ENCODE data around the gene LEUTX. TPM values are rescaled to one million over a fixed set of nuclear protein-coding genes. Genes with fewer than 3 reads are reported as not detected.

Gene LEUTX, protein sequence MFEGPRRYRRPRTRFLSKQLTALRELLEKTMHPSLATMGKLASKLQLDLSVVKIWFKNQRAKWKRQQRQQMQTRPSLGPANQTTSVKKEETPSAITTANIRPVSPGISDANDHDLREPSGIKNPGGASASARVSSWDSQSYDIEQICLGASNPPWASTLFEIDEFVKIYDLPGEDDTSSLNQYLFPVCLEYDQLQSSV
- total RNA-seq = not detected
- not detected for polyA plus RNA-seq (2013, experiment 1 of 2)
- not detected for polyA plus RNA-seq (2013, experiment 2 of 2)
- long read RNA-seq, experiment 1 = 0 reads
- long read RNA-seq, experiment 2 = 0 reads
- long read RNA-seq, experiment 3 = 0 reads
- long read RNA-seq, experiment 4 = 0 reads

DNA sequence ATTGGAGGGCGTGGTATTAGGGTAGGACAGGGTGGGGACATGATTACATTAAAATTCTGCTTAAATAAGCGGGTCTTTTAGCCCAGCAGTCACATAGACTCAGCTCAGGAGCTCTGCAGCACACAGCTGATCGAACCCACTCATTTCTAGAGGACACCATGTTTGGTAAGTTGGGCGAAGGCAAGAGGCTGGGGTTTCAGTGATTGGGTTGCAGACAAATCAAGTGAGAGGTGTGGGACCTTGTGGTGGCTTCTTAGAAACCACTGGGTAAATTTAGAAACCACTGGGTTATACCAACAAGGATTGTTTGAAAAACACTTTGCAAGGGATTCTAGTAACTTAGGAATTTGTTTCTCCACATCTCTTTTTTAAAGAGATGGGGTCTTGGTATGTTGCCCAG is at the start of gene LEUTX:
Gene LEUTX, plus strand, starts transcription at position 92 of the 400 bp plus-strand sequence. Its CDS starts 67 bp downstream, at position 159.
- Histone ChIP-seq H3K27ac (ENCODE audit: low read depth, low read length) (no peak within 1 kb of the TSS), H3K36me3 (ENCODE audit: control insufficient read depth, insufficient read depth, low read length) (no peaks in the 10 kb centered on the region), H3K4me1 (ENCODE audit: control insufficient read depth, insufficient read depth, low read length) (no peaks in the 10 kb centered on the region), H3K9me3 (ENCODE audit: control insufficient read depth, low read length) (no peaks in the 10 kb centered on the region), H3K27me3 (ENCODE audit: control insufficient read depth, insufficient read depth, low read length, poor library complexity, severe bottlenecking) (peaks cover 8% of the 10 kb centered on the region), H3K4me3 (ENCODE audit: low read length) (no peak within 1 kb of the TSS), H3K9ac (ENCODE audit: extremely low read depth, low read length, poor library complexity, severe bottlenecking) (no peak within 1 kb of the TSS)
- Mint-ChIP-seq H3K27ac (no peak within 1 kb of the TSS), H3K4me3 (no peak within 1 kb of the TSS), H3K36me3 (ENCODE audit: low read depth) (no peaks in the 10 kb centered on the region), H3K9me3 (no peaks in the 10 kb centered on the region), H3K4me1 (no peaks in the 10 kb centered on the region), H3K27me3 (ENCODE audit: insufficient read depth) (peaks cover 3% of the 10 kb centered on the region)
- TF ChIP-seq, protein P1, sequence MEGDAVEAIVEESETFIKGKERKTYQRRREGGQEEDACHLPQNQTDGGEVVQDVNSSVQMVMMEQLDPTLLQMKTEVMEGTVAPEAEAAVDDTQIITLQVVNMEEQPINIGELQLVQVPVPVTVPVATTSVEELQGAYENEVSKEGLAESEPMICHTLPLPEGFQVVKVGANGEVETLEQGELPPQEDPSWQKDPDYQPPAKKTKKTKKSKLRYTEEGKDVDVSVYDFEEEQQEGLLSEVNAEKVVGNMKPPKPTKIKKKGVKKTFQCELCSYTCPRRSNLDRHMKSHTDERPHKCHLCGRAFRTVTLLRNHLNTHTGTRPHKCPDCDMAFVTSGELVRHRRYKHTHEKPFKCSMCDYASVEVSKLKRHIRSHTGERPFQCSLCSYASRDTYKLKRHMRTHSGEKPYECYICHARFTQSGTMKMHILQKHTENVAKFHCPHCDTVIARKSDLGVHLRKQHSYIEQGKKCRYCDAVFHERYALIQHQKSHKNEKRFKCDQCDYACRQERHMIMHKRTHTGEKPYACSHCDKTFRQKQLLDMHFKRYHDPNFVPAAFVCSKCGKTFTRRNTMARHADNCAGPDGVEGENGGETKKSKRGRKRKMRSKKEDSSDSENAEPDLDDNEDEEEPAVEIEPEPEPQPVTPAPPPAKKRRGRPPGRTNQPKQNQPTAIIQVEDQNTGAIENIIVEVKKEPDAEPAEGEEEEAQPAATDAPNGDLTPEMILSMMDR (conservative IDR thresholded peaks at IDR 0.05) = no peak
- 42 to 76% methylated on average over 2 to 4 of the region's 4 CpGs for WGBS, 2 experiments (ENCODE audit: insufficient coverage in 1 of 2, insufficient read length in 1 of 2)
- no peak for DNase-seq

DNA sequence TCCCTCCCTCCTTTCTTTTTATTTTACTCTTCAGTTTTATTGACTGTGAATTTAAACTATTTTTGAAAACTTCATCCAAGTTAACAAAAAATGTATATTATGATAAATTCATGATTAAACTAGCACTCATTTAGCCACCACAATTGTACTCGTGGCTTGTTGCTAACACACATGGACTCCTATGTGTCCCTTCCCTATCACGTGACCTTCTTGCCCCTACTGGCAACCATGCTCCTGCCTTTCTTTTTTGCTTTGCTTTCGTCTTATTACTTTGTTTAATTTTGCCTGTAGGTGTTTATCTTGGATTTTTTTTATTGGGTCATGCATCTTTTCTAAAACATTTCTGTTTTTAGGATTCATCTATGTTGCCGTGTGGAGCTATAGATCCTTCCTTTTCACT is 49.1 kb upstream of the LEUTX start:
- Histone ChIP-seq H3K27ac (ENCODE audit: low read depth, low read length) (no peak overlapping the region), H3K4me3 (ENCODE audit: low read length) (no peak overlapping the region), H3K9me3 (ENCODE audit: control insufficient read depth, low read length) (no peaks in the 10 kb centered on the region), H3K4me1 (ENCODE audit: control insufficient read depth, insufficient read depth, low read length) (no peaks in the 10 kb centered on the region), H3K27me3 (ENCODE audit: control insufficient read depth, insufficient read depth, low read length, poor library complexity, severe bottlenecking) (peaks cover 31% of the 10 kb centered on the region), H3K36me3 (ENCODE audit: control insufficient read depth, insufficient read depth, low read length) (no peaks in the 10 kb centered on the region), H3K9ac (ENCODE audit: extremely low read depth, low read length, poor library complexity, severe bottlenecking) (no peak overlapping the region)
- WGBS, 2 experiments (ENCODE audit: insufficient coverage in 1 of 2, insufficient read length in 1 of 2) = 60 to 87% methylated on average over 1 to 3 of the region's 4 CpGs
- H3K36me3 Mint-ChIP-seq (ENCODE audit: low read depth) = no peaks in the 10 kb centered on the region
- TF ChIP-seq, protein P1 (conservative IDR thresholded peaks at IDR 0.05) = no peak
- no peak overlapping the region for H3K4me3 Mint-ChIP-seq
- H3K27me3 Mint-ChIP-seq (ENCODE audit: insufficient read depth) = peaks cover 15% of the 10 kb centered on the region
- DNase-seq = no peak
- H3K9me3 Mint-ChIP-seq = no peaks in the 10 kb centered on the region
- no peak overlapping the region for H3K27ac Mint-ChIP-seq
- no peaks in the 10 kb centered on the region for H3K4me1 Mint-ChIP-seq

DNA sequence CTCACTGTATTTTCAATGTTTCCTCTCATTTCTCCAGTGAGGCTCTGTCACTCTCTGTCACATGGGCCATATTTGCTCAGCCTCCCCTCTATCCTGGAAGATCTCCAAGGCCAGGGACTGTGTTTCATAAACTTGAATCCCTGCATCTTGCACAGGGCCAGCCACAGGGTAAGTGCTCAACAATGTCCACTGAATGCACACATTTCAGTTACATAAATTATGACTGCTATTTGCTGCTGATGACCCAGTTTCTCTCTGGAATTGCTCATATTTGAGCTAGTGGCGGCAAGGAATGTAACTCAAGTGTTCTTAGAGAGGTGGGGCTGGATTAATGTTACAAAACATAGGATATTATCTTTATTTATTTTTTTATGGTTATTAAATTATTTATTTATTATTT is 47.0 kb upstream of the LEUTX start:
- H3K9me3 ChIP-seq (ENCODE audit: control insufficient read depth, low read length) = no peaks in the 10 kb centered on the region
- H3K4me3 ChIP-seq (ENCODE audit: low read length) = no peak overlapping the region
- H3K27ac Mint-ChIP-seq = no peak overlapping the region
- TF ChIP-seq, protein P1 (conservative IDR thresholded peaks at IDR 0.05) = no peak
- no peaks in the 10 kb centered on the region for H3K4me1 Mint-ChIP-seq
- H3K4me3 Mint-ChIP-seq = no peak overlapping the region
- WGBS, 2 experiments (ENCODE audit: insufficient coverage in 1 of 2, insufficient read length in 1 of 2) = 86% methylated on average over 1 of the region's 1 CpG; no CpG with 5 or more reads in 1 of the 2 experiments
- H3K36me3 ChIP-seq (ENCODE audit: control insufficient read depth, insufficient read depth, low read length) = no peaks in the 10 kb centered on the region
- no peak overlapping the region for H3K9ac ChIP-seq (ENCODE audit: extremely low read depth, low read length, poor library complexity, severe bottlenecking)
- no peaks in the 10 kb centered on the region for H3K4me1 ChIP-seq (ENCODE audit: control insufficient read depth, insufficient read depth, low read length)
- no peaks in the 10 kb centered on the region for H3K9me3 Mint-ChIP-seq
- H3K27me3 ChIP-seq (ENCODE audit: control insufficient read depth, insufficient read depth, low read length, poor library complexity, severe bottlenecking) = peaks cover 28% of the 10 kb centered on the region
- DNase-seq = no peak
- peaks cover 15% of the 10 kb centered on the region for H3K27me3 Mint-ChIP-seq (ENCODE audit: insufficient read depth)
- H3K27ac ChIP-seq (ENCODE audit: low read depth, low read length) = no peak overlapping the region
- no peaks in the 10 kb centered on the region for H3K36me3 Mint-ChIP-seq (ENCODE audit: low read depth)

Measured in endodermal cell (in vitro differentiated cells).